Dermis blood vessel endothelial cell (primary cell): ENCODE results near the gene BHLHE41. TPM values are rescaled to one million over a fixed set of nuclear protein-coding genes. Genes with fewer than 3 reads are reported as not detected.
A peak's percentile ranks its signal among the peaks of the same experiment; 100 is the strongest.

Source experiments
- DNase-seq: peaks from one replicate; pipeline ENCODE4 v3.0.0; 2010
- total RNA-seq: library from RNA; depleted of rRNA; stranded (reverse); fragments of >200 nt; gene quantifications from 2 replicates; pipeline ENCODE4 v1.2.3, GENCODE V29; 2014

Gene BHLHE41
- total RNA-seq = 0.14 and 0.85 TPM in 2 replicates

DNA sequence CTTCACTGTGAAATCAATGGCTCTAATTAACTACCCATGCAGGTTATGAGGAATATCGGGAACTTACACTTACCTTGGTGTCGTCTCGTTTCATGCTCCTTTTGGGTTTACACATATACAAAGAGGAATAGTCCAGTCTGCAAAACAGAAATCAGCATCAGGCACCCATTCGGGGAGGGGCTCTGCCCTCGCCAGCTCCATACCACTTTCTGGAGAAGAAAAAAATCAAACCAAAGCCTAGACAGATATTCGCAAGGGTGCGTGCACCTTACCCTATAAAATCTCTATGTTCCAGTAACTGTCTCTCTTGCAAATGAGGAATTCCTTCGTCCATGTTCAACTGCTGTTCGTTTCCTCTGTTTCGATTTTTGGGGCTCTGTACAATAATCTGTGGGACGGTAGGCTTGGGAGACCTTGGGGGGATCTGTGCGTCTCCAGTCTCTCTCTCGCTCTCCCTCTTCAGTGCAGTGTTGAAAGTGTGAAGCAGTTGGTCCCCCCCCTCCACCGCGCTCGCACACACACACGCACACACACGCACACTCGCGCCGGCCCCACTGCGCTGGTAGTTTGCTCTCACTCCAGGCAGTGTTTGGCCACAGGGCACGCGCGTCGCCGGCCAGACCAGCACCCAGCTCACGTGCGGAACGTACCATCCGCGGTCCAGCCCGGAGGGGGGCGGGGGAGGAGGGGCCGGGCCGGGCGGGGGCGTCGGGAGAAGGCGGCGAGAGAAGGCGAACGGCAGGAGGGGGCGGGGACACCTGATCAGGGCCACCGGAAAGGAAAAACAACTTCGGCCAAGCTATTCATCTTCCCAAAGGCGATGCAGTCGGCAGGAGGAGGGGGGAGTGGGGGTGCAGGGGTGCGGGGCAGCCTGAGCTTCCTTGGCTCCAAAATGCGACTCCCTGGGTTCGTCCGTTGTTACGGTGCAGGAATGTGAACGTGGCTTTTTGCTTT lies at the start of gene BHLHE41:
TSS of gene BHLHE41 (minus strand) at position 592 of the 954 bp plus-strand sequence. CDS start at position 334, 258 bp downstream.
- DNase-seq = peak; percentile 52

DNA sequence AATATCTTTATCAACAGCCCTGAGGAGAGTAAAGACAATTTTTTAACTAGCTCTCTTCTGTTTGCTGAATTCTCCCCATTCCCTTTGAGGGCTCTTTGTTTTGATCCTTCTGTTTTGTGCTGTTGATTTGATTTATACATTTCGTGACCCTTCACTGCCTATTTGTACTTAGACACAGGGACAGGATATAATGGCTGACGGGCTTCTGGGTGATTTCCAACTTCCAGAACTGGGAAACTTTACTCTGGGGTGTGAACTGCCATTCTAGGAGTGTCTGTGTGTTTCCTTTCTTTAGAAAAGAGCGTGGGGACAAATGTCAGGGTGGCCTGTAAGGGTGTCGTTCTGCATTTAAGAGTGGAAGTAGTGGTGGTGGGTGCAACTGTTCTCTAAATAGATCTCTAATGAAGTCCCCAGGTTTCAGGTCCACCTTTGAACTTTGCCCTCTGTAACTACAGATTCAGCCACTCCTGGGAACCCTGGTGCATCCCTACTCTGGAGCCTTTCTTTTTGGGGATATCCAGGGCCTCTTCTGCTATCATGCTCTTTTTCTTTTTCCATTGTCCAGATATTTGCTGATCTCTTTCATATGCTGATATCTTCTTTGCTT lies 48.2 kb upstream of the BHLHE41 start:
- no peak for DNase-seq

DNA sequence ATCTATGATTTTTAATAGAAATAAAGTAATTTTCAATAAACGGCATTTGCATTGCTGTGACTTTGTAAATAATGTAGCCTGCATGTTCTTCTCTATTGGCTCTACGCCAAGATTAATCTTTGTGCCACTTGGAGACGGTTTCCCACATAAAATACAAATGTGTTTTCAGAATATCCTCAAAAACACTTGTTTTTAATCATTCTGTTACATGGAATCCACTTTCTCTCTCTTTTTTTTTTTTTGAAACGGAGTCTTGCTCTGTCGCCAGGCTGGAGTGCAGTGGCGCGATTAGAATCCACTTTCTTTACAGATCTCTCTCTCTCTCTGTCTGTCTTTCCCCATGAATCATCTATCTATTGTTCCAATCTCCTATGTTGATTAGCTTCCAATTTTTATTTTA lies 47.7 kb upstream of the BHLHE41 start:
- no peak for DNase-seq

DNA sequence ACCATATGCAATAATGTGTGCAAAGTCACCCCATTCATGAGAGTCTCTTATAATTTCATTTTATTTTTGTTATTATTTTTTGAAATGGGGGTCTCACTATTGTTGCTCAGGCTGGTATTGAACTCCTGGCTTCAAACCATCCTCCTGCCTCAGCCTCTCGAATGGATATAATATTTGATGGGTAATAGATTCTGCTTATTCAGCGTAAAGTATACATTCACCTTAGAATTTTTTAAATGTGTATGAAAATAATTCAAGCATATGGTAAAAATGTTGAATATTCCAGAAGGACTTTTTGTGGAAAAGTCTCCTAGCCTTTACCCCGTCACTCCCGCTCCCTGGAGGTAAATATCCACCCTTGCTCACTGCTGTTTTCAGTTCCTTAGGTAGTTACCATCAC lies 47.2 kb upstream of the BHLHE41 start:
- no peak for DNase-seq

DNA sequence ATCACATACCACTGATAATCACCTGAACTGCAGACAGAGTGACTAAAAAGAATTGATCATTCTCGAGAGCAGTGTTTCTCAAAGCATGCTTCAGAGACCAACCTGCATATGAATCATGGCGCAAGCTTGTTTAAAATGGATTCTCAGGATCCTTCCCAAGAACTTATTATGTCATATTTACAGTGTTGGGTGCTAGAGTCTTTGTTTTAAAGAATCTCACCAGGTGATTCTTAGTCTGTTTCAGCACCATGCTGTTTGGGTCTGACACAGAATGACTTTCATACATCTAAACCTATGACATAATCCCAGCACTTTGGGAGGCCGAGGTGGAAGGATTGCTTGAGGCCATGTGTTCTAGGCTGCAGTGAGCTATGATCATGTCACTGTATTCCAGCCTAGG lies 39.3 kb upstream of the BHLHE41 start:
- DNase-seq = no peak

DNA sequence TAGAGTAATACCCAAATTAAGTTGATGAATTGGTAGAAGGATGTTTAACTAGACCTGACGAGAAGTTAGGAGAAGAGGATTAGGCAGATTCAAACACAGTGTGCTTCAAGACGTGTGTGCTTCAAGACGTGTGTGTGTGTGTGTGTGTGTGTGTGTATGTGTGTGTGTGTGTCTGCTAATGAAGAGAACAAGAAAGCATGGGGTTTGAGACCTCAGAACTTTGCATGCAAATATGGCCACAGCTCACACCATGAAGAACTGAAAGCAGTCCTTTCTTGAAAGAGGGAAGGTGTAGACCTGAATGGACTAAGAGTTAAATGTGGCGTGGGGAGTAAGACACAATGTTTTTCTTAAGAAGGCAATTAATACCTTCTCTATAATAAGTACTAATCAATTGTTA lies 38.1 kb upstream of the BHLHE41 start:
- no peak for DNase-seq

DNA sequence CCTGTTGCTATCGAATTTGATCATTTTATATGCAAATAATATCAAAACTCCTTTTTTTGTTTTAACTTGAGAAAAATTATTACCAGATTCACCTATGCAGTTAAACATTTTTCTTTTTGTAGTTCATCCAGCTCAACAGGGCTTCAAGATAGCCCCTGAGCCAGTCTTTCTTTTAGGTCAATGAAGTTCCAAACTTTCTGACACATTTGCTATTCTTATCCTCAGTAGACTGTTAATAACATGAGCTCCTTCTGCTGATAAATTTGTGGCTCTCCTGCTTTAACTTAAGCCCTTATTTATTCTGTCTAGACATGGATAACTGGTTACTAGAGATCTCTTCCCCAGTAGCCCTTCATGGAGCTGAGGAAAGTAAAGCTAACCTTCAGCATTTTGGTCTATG lies 37.3 kb upstream of the BHLHE41 start:
- no peak for DNase-seq

DNA sequence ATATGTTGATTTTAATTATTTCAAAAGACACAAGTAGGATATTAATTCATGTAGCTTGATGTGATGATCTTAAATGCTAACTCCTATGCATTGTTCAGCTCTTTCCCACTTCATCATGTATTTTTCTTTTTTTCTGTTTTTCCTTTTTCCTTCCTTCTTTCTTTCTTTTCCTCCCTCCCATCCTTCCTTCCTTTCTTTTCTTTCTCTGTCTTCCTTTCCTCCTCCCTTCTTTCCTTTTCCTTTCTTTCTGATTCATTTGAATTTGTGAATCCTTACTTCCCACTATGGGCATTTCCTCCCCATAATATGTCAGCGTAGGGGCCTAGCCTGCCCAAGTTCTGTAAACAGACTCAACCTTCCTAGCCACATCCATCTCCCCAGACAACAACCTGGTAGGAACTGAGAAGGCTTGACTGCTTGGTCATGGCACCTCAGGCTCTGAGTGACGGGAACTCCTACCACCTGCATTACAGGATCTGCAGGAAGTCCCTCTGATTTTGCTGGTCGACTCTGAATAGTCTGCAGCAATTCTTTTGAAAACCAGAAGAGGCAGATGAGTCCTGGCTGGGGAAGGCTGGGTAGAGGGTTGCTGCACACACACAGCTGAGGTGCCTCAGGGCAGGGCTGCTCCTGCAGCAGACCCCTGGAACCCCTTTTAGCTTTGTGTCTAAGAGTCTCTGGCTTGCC lies 33.4 kb upstream of the BHLHE41 start:
- no peak for DNase-seq

DNA sequence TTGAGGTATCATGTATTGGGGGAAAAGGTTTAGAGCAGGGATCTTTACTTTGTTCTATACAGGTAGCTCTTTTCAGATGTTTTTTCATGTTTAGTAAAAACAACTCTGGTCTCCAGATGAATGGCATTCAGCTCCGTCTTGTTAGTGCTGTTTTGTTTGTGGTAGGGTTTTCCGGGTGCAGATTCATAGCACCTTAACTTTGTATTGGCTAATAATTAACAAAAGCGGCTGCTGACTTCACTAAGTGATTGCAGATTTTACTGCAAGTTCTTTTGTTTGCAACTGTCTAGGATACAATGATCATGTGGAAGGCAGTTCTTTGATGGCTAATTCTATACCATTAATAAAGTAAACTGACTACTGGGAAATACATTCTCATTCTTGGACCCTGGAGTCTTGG lies 32.2 kb upstream of the BHLHE41 start:
- no peak for DNase-seq

DNA sequence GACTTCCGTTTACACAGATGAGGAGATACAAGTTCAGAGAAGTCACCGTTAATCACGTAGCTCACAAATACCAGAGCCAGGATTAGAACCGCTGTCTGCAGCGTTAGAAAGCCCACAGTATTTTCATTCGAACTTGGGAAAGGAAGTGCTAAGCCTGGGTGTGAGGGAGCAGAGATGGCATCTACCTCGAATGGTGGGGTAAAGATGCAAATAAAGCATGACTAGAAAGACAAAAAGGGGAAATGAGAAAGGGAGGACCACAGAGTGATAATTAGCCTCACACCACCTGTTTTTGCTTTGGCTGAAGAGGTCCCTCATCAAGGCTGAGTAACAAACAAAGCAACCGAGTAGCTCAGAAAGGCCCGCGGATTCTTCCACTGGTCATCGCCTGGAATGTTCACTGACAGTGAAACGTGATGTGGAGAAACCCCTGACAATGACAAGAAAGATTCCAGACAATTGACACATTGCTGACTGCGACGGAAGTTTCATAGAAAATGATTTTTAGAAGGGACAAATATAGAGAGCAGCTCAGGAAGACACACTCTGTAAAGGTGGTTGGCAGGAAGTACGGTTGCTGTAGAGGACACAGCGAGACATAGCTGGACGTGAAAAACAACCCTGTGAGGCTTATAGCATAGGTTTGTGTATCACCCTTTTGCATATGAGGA lies 31.5 kb upstream of the BHLHE41 start:
- DNase-seq = no peak

DNA sequence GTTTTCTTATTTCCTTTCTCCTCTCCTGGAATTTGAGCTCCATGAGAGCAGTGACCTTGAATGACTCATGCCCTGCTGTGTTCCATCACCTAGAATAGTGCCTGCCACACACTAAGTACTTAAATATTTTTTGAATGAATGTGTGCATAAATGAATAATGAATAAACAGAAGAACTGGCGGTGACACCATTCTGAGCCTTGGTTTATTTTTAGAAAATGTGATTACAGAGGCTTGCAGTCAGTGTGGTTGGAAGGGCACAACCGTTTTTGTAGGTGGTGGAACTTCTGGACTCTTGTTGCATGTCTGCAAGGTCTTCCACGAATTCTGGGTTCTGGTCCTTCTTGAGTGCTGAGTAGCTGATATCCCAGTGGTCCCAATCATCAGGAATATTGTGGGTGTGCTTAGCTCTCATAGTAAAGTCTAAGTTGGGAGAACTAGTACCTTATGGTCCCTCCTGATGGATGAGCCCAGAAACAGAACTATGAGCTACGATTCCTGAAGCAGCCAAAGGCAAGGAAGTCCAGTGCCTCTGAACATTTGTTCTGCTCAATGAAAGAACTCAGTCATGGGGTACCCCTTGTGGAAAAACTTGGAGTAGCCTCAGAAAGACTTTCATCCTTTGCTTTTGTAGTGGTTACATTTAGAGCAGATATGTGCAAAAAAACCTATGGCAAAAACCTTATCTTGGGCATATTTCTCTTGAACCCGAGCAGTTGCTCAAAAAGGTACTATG lies 28.8 kb upstream of the BHLHE41 start:
- DNase-seq = peak; percentile 81

DNA sequence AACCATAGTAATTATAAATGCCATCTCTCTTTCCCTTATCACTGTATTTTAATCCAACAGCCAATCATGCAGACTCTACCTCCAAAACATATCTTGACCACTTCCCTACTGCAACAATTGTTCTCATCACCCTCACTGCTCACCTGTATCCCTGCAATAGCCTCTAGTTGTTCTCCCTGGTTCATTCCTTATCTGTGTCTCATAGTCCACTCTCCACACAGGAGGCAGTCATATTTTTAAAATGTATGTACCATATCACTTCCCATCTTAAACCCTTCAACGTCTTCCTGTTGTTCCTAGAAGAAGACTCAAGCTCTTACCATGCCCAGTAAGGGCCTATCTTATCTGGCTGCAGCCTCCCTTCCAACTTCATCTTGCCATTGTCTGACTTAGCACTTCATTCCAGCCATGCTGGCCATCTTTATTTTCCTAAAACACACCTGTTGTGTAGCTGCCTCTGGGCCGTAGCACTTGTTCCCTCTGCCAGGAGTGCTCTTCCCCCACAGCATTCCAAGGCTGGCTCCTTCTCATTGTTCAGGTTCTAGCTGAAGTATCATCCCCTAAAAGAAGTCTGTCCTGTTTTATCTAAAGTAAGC lies 27.8 kb upstream of the BHLHE41 start:
- DNase-seq = no peak

DNA sequence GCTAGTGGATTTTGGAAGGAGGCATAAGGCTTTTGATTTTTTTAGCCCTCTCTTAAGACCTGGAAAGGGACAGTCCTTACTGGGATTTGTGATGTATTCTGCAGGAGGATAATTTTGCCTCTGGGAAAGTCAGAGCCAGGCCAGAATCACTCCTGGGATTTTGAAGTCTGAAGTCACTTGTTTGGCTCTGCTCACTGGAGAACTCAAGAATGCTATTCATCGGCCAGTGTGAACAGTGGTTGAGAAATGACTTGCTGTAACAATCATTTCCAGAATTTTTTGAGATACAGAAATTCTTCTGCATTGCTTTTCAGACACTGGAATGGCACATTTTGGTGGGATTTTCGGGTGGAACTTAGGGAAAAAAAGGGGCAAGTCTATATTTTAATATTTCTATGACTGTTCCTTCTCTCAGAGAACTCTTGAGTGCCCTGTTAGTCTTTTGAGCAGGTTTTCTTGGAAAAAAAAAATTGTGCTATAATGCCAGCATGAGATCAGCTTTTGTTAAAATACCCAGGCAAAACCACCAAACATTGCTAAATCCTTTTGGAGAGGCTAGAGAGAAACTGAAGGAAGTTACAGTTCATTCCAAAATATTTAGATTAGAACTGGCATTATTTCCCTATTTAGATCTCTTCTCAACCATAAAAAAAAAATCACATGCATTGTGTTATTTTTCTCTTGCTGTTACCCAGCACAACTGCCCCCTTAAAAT lies 26.1 kb upstream of the BHLHE41 start:
- no peak for DNase-seq

DNA sequence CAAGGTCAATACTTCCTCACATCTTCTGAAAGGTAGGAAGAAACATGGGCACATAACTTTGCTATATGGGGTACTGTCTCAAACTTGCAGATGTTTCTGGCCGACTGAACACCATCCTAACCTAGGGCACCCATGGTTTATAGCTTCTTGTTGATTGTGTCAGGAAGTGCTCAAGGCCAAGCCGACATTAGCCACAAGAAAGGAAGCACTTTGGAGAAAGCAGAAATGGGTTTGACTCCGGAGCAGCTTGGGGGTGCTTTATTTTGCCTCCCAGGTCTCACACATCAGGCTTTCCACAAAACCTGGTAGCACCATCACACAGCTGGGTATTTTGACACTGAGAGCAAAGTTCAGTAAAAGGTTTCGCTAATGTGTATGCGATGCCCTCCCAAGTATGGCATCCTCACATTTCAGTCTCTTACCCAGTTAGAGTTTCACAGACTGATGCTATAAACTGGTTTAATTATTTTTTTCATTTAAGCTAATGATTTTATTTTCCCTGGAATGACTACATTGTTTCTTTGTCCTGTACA lies 25.2 kb upstream of the BHLHE41 start:
- no peak for DNase-seq

DNA sequence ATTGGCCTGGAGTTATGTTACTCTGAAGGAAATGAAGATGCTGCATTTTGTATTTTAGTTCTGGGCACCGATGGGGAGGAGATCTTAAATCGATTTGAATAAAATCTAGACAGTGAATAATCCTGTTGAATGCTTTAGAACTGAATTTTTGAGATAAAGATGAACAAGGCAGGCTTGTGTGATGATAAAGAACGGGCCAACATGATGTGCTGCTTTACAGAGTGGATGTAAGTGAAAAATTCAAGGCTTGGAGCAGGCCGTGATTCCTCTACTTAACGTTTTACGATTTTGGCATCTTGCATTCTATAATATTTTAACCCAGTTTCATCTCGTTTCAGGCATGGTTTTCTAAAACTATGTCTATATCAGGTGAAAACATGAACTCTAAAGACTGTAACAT lies 23.5 kb upstream of the BHLHE41 start:
- no peak for DNase-seq

DNA sequence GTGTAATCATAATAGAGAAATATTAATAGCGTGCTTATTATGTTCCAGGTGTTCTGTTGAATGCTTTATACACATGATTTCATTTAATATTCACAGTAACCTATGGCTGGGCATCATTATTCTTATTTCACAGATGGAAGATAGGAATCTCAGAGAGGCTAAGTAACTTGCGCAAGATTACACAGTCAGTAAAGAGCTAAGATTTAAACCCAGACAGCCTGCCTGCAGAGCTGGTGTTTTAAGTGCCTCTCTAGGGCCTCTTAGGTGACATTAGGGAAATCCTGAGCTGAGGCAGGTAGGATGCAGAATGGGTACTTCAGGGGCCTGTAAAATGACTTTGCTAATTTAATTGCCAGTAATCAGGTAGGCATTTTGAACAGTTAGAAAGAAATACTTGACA lies 18.5 kb upstream of the BHLHE41 start:
- DNase-seq = no peak

DNA sequence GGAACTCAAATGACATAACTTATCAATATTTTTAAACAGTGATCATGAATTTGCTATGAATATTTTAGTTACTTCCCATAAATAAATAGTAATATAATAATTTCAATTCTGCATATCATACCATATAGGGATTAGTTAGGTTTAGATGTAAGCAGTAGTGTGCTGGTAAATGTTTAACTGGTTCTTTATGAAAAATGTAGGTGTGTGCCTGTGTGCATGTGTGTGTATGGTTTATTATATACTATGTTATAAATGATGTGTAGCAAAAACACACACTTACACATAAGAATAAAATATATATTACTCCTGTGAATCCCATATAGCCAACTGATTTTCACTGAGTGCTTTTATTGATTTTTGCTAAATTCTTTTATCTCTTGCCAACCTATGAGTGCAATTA lies 14.0 kb upstream of the BHLHE41 start:
- no peak for DNase-seq

DNA sequence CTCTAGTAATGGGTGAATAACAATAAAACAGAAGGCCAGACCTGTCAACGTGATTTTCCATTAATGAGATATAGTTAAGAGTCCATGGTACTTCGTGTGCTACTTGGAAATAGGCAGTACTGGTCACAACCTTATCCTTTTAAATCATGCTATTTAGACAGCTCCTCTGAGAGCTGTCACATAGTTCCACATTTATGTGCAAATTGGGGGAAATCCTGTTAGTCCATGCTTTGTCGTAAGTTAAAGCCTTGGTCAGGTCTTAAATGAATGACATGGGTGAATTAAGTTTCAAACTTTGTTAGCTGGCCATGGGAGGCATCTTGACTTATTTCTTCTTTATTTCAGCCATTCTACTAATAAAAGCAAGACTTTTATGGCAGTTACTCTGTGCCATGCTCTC lies 11.9 kb upstream of the BHLHE41 start:
- no peak for DNase-seq

DNA sequence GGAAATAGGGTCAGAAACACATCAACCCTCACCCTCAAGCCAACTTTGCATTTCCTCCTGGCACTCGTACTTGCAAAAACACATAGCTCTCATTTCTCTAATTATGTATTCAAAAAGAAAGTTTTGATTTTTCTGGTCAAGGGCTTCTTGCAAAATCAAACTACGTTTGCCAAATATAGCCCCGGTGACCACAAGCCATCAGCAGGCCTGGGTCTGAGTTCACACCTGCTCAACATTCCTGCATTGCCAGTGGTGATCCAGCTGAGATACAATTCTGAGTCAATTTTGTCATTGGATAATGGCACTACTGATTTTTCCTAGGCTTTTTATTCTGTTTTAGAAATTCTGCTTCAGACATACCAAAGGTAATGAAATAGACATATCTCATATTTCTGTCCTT lies 10.7 kb upstream of the BHLHE41 start:
- no peak for DNase-seq

DNA sequence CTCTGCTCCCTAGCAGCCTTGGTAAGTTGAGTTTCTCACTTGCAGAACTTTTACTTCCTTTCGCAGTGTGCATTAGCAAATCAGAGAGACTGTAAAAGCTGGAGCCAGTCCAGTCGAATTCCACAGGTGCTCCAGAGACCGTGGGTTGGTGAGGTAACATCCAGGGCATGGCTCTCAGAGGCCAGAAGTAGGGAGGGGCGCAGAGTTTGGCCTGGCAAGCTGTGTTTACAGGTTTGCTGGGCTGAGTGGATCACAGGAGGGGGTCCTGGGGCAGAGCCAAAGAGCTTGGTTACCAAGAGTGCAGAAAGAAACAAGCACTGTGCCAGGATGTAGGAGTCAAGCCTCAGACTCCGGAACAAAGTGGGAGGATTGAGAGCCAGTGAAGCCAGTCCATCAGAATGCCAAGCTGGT lies 10.2 kb upstream of the BHLHE41 start:
- DNase-seq = no peak

DNA sequence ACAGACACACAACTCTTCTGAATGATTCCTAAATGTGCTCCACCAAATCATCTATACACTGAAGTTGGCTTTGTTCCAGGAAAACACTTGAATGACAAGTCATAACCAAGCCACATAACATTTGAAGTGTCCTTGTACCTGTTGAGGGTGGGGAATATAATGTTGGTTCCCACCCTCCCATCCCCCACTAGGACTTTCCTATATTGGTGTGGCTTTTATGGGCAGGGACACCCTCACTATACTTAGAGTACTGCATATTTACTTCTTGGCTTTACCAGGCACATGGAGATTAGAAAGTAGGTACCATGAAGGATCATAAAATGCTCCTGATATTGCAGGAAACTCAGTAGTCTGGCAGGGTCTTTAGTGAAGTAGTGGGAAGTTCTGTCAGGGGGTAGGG lies 9.7 kb upstream of the BHLHE41 start:
- no peak for DNase-seq
